HG03064 (cell line): ENCODE measurements around the gene CTXND1.

Source experiments
- ATAC-seq: cut with Tn5 transposase; IDR thresholded peaks from one replicate; pipeline ENCODE4 v1.9.1; 2021; ENCODE audit warnings: low read depth; ENCODE audit not compliant: unreplicated experiment

CTXND1 gene

GRCh38 chr15:80210611-80211573 is 41.1 kb downstream of the CTXND1 start:
- no peak for ATAC-seq

GRCh38 chr15:80208758-80209734 is 43.0 kb downstream of the CTXND1 start:
- ATAC-seq = no peak

- ATAC-seq = no peak
These were observed 44.1 kb downstream of the CTXND1 start for GRCh38 chr15:80207887-80208286.

GRCh38 chr15:80204231-80204630 is 47.8 kb downstream of the CTXND1 start:
- no peak for ATAC-seq

GRCh38 chr15:80203361-80203885 is 48.6 kb downstream of the CTXND1 start:
- no peak for ATAC-seq

- ATAC-seq = no peak
These were observed 49.2 kb downstream of the CTXND1 start for GRCh38 chr15:80202641-80203360.

- no peak for ATAC-seq
These were observed 50.0 kb downstream of the CTXND1 start for GRCh38 chr15:80202016-80202315.

- no peak for ATAC-seq
These were observed 50.6 kb downstream of the CTXND1 start for GRCh38 chr15:80201256-80202015.

- no peak for ATAC-seq
These were observed 52.1 kb downstream of the CTXND1 start for GRCh38 chr15:80199869-80200268.

GRCh38 chr15:80199366-80199765 is 52.6 kb downstream of the CTXND1 start:
- no peak for ATAC-seq

- no peak for ATAC-seq
These were observed 57.1 kb downstream of the CTXND1 start for GRCh38 chr15:80194914-80195313.

- ATAC-seq = no peak
These were observed 57.8 kb downstream of the CTXND1 start for GRCh38 chr15:80194186-80194585.

GRCh38 chr15:80191897-80192595 is 60.0 kb downstream of the CTXND1 start:
- no peak for ATAC-seq

- ATAC-seq = no peak
These were observed 60.8 kb downstream of the CTXND1 start for GRCh38 chr15:80191198-80191597.

GRCh38 chr15:80188251-80188650 is 63.8 kb downstream of the CTXND1 start:
- no peak for ATAC-seq

- ATAC-seq = no peak
These were observed 65.4 kb downstream of the CTXND1 start for GRCh38 chr15:80186597-80186996.

GRCh38 chr15:80186066-80186465 is 65.9 kb downstream of the CTXND1 start:
- ATAC-seq = no peak

GRCh38 chr15:80185152-80185551 is 66.9 kb downstream of the CTXND1 start:
- ATAC-seq = no peak

GRCh38 chr15:80184554-80184953 is 67.5 kb downstream of the CTXND1 start:
- ATAC-seq = no peak
